ENCODE results near the gene ASB13. TPM values are rescaled to one million over a fixed set of nuclear protein-coding genes. Genes with fewer than 3 reads are reported as not detected.

The ASB13 gene
- total RNA-seq, 2 experiments from 2014 or later = 1.9 to 2.9 TPM

DNA sequence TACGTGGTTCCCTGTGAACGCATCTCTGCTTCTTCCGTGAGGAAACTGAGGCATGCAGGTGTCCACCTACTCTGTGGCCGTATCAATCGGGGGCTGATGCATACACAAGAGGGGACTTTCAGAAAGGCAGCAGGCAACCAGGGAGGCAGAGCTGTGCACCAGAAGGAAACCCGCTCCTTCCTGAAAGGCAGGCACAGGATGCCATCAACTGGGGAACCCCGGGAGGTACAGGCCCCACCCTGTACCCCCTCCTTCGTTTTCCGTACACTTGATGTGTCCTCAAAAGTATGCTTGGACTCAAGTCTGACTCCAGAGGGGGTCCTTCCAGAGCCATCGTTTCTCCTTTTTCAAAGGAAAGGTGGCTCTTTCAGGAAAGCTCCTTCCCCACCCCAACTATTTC is 59.5 kb downstream of the ASB13 start:
- peak; percentile 39 for TF ChIP-seq CTCF (IDR thresholded peaks at IDR 0.05)
- Mint-ChIP-seq H3K9me3 (no peaks in the 10 kb centered on the region), H3K36me3 (ENCODE audit: low read depth) (no peaks in the 10 kb centered on the region), H3K27me3 (peaks cover 5% of the 10 kb centered on the region), H3K27ac (no peak overlapping the region), H3K4me3 (no peak overlapping the region), H3K4me1 (ENCODE audit: low read depth) (no peaks in the 10 kb centered on the region)
- DNase-seq (peak in 5 of 14 experiments; percentile 8 to 21 (median 16)), ATAC-seq (ENCODE audit: poor library complexity) (peak; percentile 68)
- no peak overlapping the region for H3K4me3 ChIP-seq (ENCODE audit: low read length)
- no peaks in the 10 kb centered on the region for H3K4me1 ChIP-seq (ENCODE audit: insufficient read depth, low read length)
- CTCF ChIA-PET = interaction anchor here (0.9 to 1.2 kb wide), 2 partner anchors 16 to 166 kb away, joined by 3 read pairs; no protein-coding TSS in a partner anchor
- intact Hi-C loops (cut with DNase I, micrococcal nuclease) = loop anchor here (5.0 kb wide), 1 partner anchor 165 kb away; no protein-coding TSS in a partner anchor
- H3K27ac ChIP-seq (ENCODE audit: low read depth in 1 of 2, low read length in 2 of 2) = no peak overlapping the region
- peaks cover 0 to 8% of the 10 kb centered on the region in 2 experiments for H3K9me3 ChIP-seq (ENCODE audit: control insufficient read depth in 1 of 2, insufficient read depth in 1 of 2, low read length in 2 of 2)
- H3K36me3 ChIP-seq (ENCODE audit: insufficient read depth, low read length) = no peaks in the 10 kb centered on the region
- POLR2A ChIA-PET = interaction anchor here (0.8 to 1.2 kb wide), 2 partner anchors 160 to 163 kb away, joined by 4 to 7 read pairs; no protein-coding TSS in a partner anchor
- H3K27me3 ChIP-seq (ENCODE audit: control insufficient read depth in 1 of 2, insufficient read depth in 2 of 2, low read length in 2 of 2) = no peaks in the 10 kb centered on the region

DNA sequence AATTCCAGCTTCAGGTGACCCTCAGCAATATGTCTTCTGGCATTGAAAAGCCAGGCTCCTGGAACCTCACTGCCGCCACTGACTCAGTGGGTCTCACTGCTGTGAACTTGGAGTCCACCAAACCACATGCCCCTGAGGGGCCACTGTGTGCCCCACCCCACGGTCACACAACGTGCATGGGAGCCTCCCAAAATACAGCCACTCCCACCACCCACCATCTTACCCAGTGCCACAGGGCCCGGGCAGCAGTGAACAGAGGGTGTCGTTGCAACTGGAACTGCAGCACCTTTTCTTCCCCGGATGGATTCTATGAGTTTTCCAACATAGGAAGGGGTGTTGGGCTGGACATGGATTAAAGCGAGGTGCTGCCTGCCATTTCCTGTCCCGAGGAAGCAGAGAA is 60.1 kb downstream of the ASB13 start:
- no peaks in the 10 kb centered on the region for H3K4me1 ChIP-seq (ENCODE audit: insufficient read depth, low read length)
- peaks cover 0 to 12% of the 10 kb centered on the region in 2 experiments for H3K9me3 ChIP-seq (ENCODE audit: control insufficient read depth in 1 of 2, insufficient read depth in 1 of 2, low read length in 2 of 2)
- Mint-ChIP-seq H3K36me3 (ENCODE audit: low read depth) (no peaks in the 10 kb centered on the region), H3K4me1 (ENCODE audit: low read depth) (no peaks in the 10 kb centered on the region), H3K27ac (no peak overlapping the region), H3K27me3 (peaks cover 5% of the 10 kb centered on the region), H3K4me3 (no peak overlapping the region), H3K9me3 (no peaks in the 10 kb centered on the region)
- TF ChIP-seq CTCF (IDR thresholded peaks at IDR 0.05) = no peak
- no peaks in the 10 kb centered on the region for H3K36me3 ChIP-seq (ENCODE audit: insufficient read depth, low read length)
- intact Hi-C loops (cut with DNase I, micrococcal nuclease) = loop anchor here (5.0 kb wide), 1 partner anchor 164 kb away; no protein-coding TSS in a partner anchor
- H3K27me3 ChIP-seq (ENCODE audit: control insufficient read depth in 1 of 2, insufficient read depth in 2 of 2, low read length in 2 of 2) = no peaks in the 10 kb centered on the region
- no peak overlapping the region for H3K4me3 ChIP-seq (ENCODE audit: low read length)
- ChIA-PET CTCF (interaction anchor here (1.2 kb wide), 1 partner anchor 17 kb away, joined by 3 read pairs; no protein-coding TSS in a partner anchor), POLR2A (interaction anchor here (0.8 to 1.2 kb wide), 2 partner anchors 160 to 163 kb away, joined by 4 to 7 read pairs; no protein-coding TSS in a partner anchor)
- no peak overlapping the region for H3K27ac ChIP-seq (ENCODE audit: low read depth in 1 of 2, low read length in 2 of 2)
- DNase-seq = no peak
- ATAC-seq (ENCODE audit: poor library complexity) = no peak

DNA sequence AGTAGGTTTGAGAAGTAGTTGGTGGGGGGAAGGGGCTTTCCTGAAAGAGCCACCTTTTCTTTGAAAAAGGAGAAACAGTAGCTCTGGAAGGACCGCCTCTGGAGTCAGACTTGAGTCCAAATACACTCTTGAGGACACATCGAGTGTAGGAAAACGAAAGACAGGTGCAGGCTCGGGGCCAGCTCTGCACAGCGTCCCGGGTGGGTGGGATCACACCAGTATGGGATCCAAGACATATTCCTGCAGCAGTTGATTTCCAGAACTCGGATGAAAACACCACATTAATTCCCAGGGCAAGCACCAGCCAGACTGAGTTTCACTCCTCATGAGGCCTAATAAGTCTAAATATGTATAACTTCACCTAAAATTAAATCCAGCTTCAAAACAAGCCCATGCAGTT is 61.4 kb downstream of the ASB13 start:
- ATAC-seq (ENCODE audit: poor library complexity) (no peak), DNase-seq (no peak)
- Histone ChIP-seq H3K9me3 (ENCODE audit: control insufficient read depth in 1 of 2, insufficient read depth in 1 of 2, low read length in 2 of 2) (peaks cover 0 to 12% of the 10 kb centered on the region in 2 experiments), H3K27me3 (ENCODE audit: control insufficient read depth in 1 of 2, insufficient read depth in 2 of 2, low read length in 2 of 2) (no peaks in the 10 kb centered on the region), H3K4me3 (ENCODE audit: low read length) (no peak overlapping the region), H3K36me3 (ENCODE audit: insufficient read depth, low read length) (no peaks in the 10 kb centered on the region), H3K4me1 (ENCODE audit: insufficient read depth, low read length) (no peaks in the 10 kb centered on the region), H3K27ac (ENCODE audit: low read depth in 1 of 2, low read length in 2 of 2) (no peak overlapping the region)
- no peak for TF ChIP-seq CTCF (IDR thresholded peaks at IDR 0.05)
- intact Hi-C loops (cut with DNase I, micrococcal nuclease) = loop anchor here (5.0 kb wide), 1 partner anchor 163 kb away; no protein-coding TSS in a partner anchor
- Mint-ChIP-seq H3K36me3 (ENCODE audit: low read depth) (no peaks in the 10 kb centered on the region), H3K27me3 (peaks cover 5% of the 10 kb centered on the region), H3K4me3 (no peak overlapping the region), H3K27ac (no peak overlapping the region), H3K9me3 (no peaks in the 10 kb centered on the region), H3K4me1 (ENCODE audit: low read depth) (no peaks in the 10 kb centered on the region)
- ChIA-PET CTCF (no interaction called here), POLR2A (no interaction called here)
